NCI-H187 (cell line): ENCODE data around the gene COA5.

Source experiments
- DNase-seq, 2 experiments: peaks; one replicate each; lab custom pipeline; 2025; lab: John Stamatoyannopoulos, UW

The COA5 gene

DNA sequence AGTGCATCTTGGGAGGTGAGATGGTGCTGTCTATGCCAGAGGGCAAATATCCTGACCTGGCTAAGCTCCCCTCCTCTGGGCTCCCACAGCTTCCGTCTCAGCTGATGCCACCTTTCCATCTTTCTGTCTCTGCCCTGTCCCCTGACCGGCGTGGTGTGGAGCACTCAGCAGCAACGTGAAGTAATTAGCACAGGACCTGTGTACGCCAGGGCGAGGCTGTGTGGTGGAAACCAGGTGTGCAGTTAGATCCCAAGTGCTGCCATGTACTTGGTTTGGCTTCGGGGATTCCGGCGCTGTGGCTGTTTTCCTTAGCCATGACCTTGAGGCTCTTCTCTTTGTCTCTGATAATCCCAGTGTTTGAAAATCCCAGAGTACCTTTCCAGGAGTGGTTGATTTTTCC lies 36.5 kb downstream of the COA5 start:
- DNase-seq = no peak

GRCh38 chr2:98571121-98571701 lies 37.1 kb downstream of the COA5 start:
- no peak for DNase-seq

- no peak for DNase-seq
These were observed 38.0 kb downstream of the COA5 start for GRCh38 chr2:98570356-98570755.

DNA sequence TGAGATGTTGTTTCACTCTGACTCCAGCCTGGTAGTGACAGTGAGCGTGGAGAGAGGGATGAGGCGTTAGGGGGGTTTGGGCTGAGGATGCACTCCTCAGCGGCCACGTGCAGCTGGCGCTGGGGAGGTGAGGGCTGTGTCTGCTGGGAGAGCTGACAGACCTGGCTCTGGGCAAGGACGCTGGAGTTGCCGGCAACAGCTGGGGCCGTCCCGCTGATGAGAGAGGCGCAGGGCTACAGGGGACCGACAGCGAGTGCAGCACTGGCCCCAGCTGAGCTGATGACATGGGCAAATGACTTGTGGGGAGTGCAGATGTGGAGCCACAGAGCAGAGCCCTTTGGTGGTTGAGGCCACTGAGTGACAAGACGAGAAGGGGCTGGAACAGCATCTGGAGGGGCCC lies 38.4 kb downstream of the COA5 start:
- DNase-seq = no peak

DNA sequence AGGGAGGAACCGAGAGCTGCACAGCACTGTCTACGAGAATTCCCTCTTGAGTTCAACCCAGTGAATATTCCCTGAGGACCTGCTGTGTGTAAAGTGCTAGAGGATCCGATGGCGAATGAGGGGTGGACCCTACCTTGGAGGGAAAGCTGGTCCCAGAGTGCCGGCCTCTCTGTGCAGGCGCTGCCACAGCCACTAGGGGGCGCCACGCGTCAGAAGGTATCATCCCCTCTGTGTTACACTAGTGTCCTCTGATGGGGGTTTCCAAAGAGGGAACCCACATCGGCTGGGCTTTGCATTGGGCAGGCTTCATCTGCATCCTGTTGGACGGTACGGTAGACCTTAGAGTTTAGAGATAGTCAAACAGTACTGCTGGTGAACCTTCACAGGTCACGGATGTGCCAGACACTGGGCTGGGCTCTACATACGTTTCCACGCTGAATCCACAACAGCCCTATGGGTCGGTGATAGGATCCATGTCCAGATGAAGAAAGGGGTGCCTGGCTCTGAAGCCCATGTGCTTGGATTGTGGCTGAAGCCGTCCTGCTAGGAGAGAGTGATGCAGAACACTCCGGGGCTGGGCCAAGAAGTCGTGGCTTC lies 39.0 kb downstream of the COA5 start:
- DNase-seq = no peak

- DNase-seq = no peak
These were observed 40.0 kb downstream of the COA5 start for GRCh38 chr2:98568161-98568956.

- no peak for DNase-seq
These were observed 42.4 kb downstream of the COA5 start for GRCh38 chr2:98565941-98566340.

DNA sequence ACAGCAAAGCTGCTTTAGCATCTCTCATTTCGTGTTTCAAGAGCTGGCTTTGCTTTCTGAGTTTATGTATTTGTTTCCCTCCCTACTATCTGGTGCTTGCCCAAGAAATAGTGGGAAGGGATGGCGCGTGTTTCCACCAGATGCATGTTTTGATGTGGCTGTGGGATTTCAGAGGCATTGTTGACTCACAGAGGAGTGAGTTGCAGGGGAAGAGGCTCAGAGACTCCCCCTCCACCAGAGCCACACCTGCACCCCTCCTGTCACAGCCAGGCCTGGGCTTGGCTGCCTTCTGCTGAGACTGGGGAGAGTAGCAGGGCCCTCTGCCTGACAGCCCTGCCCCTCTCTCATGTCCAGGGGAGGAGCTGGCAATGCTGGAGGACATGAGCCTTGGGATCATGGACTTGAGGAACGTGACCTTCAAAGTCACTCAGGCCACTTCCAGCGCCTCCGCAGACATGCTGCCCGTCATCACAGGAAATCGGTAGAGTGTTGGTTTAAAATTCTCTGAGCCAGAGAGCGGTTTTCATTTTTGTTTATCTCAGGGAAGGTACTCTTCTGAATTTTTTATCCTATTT lies 42.9 kb downstream of the COA5 start:
- no peak for DNase-seq

- DNase-seq = no peak
These were observed 43.7 kb downstream of the COA5 start for GRCh38 chr2:98564541-98565132.

DNA sequence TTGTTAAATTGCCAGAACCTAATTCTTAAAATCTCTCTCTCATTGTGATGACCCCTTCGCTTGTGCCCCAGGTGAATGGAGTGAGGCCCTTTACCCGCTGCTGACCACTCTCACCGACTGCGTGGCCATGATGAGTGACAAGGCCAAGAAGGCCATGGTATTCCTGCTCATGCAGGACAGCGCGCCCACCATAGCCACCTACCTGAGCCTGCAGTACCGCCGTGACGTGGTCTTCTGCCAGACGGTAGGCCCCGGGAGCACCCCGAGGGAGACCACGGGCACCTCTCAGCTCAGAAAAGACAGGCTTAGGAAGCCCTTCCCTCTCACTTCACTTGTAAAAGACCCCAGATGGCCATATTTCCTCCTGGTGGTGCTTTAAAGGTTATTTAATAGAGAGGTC lies 44.9 kb downstream of the COA5 start:
- no peak for DNase-seq

DNA sequence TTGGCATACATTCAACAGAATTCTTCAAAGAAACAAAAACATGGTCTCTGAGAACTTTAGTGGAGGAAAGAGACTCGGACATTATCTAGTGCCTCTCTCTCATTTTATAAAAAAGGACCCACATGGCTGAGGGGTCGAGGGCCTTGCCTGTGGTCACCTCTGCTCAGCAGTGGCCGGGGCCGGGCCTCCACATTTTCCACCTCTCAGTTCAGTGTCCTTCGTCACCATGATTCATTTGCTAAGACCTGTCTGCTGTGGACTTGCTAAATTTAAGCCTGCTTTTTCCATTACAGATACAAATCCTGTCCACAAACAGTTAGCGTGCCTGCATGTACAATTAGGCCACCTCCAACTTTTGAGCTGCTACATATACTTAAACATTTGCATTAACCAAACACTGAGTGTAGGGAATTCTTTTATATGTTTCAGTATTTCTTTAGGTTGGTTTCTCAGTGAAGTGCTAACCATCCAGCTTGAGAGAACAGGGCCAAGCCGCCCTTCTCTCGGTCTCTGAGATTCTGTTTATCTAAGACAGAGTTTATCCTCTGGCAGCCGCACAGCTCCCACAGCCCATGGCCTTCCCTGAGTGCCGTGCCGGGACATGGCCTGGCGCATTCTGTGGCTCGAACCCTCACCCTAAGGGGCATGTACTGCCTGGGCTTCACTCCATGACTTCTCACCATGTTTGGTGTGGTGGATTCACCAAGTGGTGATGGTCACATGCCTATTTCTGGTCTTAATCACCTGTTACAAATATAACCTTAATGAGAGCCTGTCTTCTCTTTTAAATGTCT lies 46.2 kb downstream of the COA5 start:
- no peak for DNase-seq

- no peak for DNase-seq
These were observed 47.3 kb downstream of the COA5 start for GRCh38 chr2:98561018-98561417.

- no peak for DNase-seq
These were observed 48.0 kb downstream of the COA5 start for GRCh38 chr2:98560256-98560771.

DNA sequence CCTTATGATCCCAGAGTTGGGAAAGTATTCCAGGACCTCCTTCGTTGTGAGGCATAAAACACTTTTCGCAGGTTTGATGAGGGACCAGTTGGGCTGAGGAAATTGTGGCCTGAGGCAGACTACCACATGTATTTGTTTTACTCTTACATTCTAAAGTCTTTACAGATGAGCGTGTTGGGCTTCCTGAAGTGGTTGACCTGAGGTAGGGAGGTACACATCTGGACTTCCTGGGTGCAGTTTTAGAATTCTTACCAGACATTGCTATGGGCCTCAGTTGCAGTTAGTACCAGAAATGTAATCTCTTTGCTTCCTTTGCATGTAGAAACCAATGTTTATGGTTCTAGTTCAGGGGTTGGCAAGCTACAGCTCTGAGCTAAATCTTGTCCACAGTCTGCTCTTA lies 48.7 kb downstream of the COA5 start:
- DNase-seq = no peak

DNA sequence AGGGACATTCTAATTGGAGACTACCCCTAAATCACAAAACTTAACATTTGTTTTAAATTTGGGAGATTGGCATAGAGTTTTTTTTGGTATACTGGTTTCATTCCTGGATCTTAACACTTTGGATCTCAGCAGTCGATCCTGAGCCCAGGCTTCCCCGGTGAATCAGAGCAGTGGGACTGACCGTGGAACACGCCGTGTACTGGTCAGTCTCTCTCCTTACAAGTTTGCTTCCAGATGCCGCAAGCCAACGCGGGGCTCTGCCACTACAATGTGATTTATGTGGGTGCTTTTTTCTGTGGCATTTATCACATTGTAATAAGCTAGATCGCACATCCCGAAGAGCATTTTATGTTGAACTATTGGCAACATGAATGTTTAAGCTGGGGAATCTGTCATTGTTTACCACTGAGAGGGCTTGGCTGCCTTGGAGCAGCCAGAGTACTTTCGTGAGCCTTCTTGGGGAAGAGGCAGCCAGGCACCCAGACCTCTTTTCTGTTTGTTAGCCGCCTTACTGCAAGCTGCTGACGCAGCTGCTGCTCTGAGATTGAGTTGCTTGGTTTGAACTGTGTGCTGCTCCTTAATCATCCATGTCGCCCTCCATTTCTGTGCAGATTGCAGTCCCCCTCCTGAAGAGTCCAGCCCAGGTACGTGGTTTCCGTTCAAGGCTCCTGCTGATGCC lies 49.3 kb downstream of the COA5 start:
- no peak for DNase-seq

DNA sequence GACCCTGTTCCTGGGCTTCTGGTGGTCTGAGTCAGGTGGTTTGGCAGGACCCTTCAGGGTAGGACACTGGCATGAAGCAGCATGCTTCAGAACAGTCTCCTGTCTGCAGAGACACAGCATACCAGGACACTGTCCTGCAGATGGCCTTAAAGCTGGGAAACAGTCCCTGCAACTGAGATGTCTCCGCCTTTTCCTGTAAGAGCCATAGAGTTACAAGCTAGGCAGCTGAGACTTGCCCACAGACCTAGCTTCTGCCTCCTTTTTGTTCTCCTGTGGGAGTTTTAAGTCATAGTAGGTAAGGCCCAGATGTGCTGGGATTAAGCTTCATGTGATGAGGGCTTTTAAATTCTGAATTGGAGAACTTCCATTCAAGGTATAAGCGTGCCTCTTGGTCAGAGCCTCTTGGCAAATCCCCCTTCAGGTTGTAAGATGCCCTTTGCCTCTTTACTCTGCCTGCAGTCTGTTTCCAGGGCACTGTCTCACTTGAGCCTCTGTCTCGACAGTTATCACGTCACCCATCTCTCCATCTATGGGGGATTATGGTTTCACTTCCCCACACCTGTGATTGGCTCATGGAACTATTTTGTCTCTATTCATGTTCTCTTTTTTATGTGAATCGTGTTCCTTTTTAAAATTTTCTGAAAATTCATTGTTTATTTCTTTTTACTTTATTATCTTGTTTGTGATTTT lies 51.8 kb downstream of the COA5 start:
- no peak for DNase-seq

DNA sequence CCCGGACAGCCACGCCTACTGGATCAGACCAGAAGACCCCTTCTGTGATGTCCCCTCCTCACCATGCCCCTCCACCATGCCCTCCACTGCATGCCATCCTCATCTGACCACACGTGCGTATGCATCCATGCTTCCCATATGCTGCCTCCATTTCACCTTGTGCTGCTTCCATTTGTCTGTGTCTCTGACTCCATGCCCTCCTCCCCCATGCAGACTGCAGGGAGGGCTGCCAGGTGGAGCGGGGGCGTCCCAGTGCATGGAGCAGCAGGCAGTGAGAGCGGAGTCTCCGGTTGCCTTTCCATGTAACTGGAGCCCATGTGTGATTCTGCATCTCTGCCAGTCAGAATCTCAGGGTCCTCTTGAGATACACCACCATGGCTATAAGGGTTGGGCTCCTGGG lies 52.6 kb downstream of the COA5 start:
- no peak for DNase-seq

DNA sequence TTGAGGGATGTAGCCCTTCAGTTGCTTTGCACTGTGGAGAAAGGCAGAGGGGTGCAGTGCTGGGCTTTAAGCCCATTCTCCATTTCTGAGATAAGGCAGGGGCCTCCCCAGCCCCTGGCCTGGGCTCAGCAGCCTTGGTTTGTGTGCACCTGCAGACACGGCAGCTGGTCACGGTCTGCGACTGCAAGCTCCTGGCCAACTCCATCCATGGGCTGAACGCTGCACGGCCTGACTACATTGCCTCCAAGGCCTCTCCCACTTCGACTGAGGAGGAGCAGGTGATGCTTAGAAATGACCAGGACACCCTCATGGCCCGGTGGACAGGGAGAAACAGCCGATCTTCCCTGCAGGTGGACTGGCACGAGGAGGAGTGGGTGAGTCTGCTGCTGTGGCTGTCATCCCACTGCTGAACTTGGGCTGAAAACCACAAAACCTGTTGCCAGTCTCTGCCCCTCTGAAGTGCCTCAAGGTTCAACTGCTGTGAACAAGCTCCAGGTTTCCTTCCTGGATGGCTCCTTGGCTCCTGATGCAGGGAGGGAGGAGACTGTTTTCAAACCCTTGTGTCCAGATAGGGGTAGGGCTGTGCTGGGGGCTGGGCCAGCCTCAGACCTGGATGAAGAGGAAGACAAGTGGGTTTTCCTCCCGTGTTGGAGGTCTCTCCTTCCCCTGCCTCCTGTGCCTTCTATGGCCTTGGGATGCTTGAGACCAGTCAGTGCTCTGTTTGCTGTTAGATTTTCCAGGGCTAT lies 54.0 kb downstream of the COA5 start:
- no peak for DNase-seq

- no peak for DNase-seq
These were observed 55.7 kb downstream of the COA5 start for GRCh38 chr2:98552499-98553179.
